Measurements from ENCODE around the gene ZDHHC4. TPM values are rescaled to one million over a fixed set of nuclear protein-coding genes. Genes with fewer than 3 reads are reported as not detected.

The ZDHHC4 gene
- total RNA-seq, 1 experiment from 2014 or later, result 96.1 TPM

DNA sequence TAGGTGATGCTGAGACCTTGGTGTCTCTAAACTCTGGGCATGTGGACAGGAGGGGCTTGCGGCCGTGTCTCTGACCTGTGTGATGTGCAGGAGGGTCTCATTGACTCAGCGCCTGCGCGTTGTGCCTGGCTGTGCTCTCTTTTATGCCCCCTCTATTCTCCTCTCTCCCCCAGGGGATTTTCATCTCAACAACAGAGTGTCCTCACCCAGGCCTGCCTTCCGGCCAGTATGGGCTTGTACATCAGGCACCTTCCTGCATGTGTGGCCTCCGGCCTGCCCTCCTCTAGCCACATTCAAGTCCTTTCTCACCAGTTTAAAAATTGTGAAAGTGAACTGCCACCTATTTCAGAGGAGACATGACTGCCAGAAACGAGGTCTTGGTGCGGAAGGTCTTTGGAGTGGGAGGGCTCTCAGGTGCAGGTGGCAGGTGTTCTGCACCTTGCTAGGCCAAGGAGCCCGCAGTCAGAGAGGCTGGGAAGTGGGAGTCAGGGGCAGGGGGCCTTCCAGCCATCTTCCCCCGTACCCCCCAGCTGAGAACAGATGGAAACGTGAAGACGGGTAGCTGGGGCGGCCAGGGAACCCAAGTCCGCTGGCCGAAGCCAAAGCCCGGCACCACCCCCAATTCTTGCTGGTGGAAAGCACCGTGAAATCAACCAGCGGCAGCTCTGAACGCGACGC, 12.0 kb downstream of the ZDHHC4 start:
- no peaks in the 10 kb centered on the region for H4K20me1 ChIP-seq (ENCODE audit: insufficient read depth)
- TF ChIP-seq EZH2 (IDR thresholded peaks at IDR 0.05; ENCODE audit: low read depth) (no peak), CTCF (conservative IDR thresholded peaks at IDR 0.05) (0 out of 2 replicates have a peak, but pooled peaks have one; percentile 50)
- intact Hi-C loops (cut with micrococcal nuclease; ENCODE audit: unreplicated experiment), result loop anchor here (5.0 kb wide), 1 partner anchor 338 kb away; no protein-coding TSS in a partner anchor
- peak overlapping the region; percentile 92; the same call in 1 of the 2 replicates for H3K4me3 ChIP-seq
- POLR2A ChIA-PET (ENCODE audit: unreplicated experiment), result no interaction called here
- H3K9me2 ChIP-seq (ENCODE audit: insufficient read depth), result no peaks in the 10 kb centered on the region
- BruUV-seq (replicated peaks), result no TSS peak
- peak overlapping the region; percentile 79 for H3K4me2 ChIP-seq
- H3F3A ChIP-seq (ENCODE audit: insufficient read depth, low read depth), result peaks cover 7% of the 10 kb centered on the region; the same call in 1 of the 2 replicates
- CTCF ChIA-PET, result interaction anchor here (0.6 to 1.0 kb wide), 3 partner anchors 11 to 1391 kb away, joined by 3 to 4 read pairs (median 3); no protein-coding TSS in a partner anchor
- peaks cover 15% of the 10 kb centered on the region for H3K79me2 ChIP-seq (ENCODE audit: low read depth)
- no peaks in the 10 kb centered on the region for H3K9me3 ChIP-seq (ENCODE audit: insufficient read depth, low read depth)
- no peaks in the 10 kb centered on the region for H3K27me3 ChIP-seq (ENCODE audit: insufficient read depth, low read depth)
- H2AFZ ChIP-seq, result peak overlapping the region; percentile 75; the same call in 1 of the 2 replicates
- peaks cover 13% of the 10 kb centered on the region for H3K4me1 ChIP-seq (replicated peaks; ENCODE audit: insufficient read depth)
- DNase-seq, result no peak
- no peak overlapping the region for H3K27ac ChIP-seq
- peaks cover 26% of the 10 kb centered on the region for H3K36me3 ChIP-seq (ENCODE audit: low read depth)

GRCh38 chr7:6589829-6590644, 12.8 kb downstream of the ZDHHC4 start, which contains the start of gene INTS15:
INTS15 (plus strand) TSS chr7:6590021; CDS start chr7:6590284, 263 bp downstream.
- intact Hi-C loops (cut with micrococcal nuclease; ENCODE audit: unreplicated experiment), result loop anchor here (1.0 to 10.0 kb wide), 3 partner anchors 47 to 337 kb away; partner anchors contain the start of gene ZNF316
- no peaks in the 10 kb centered on the region for H3K9me3 ChIP-seq (ENCODE audit: insufficient read depth, low read depth)
- BruUV-seq (replicated peaks), result no TSS peak
- H3K4me2 ChIP-seq, result peak within 1 kb of the TSS; percentile 90
- TF ChIP-seq CTCF (conservative IDR thresholded peaks at IDR 0.05) (no peak; the same call in 1 of the 2 replicates), EZH2 (IDR thresholded peaks at IDR 0.05; ENCODE audit: low read depth) (no peak)
- H3K9me2 ChIP-seq (ENCODE audit: insufficient read depth), result no peaks in the 10 kb centered on the region
- H2AFZ ChIP-seq, result peak within 1 kb of the TSS; percentile 96
- peak; percentile 52 to 90 for DNase-seq
- POLR2A ChIA-PET (ENCODE audit: unreplicated experiment), result no interaction called here
- peak within 1 kb of the TSS; percentile 92 for H3K4me3 ChIP-seq
- peaks cover 15% of the 10 kb centered on the region for H3K79me2 ChIP-seq (ENCODE audit: low read depth)
- peaks cover 13% of the 10 kb centered on the region for H3K4me1 ChIP-seq (replicated peaks; ENCODE audit: insufficient read depth)
- H4K20me1 ChIP-seq (ENCODE audit: insufficient read depth), result no peaks in the 10 kb centered on the region
- peaks cover 19% of the 10 kb centered on the region; the same call in 1 of the 2 replicates for H3K36me3 ChIP-seq (ENCODE audit: low read depth)
- H3K27me3 ChIP-seq (ENCODE audit: insufficient read depth, low read depth), result no peaks in the 10 kb centered on the region
- CTCF ChIA-PET, result interaction anchor here (0.6 to 1.0 kb wide), 3 partner anchors 12 to 1390 kb away, joined by 3 to 4 read pairs (median 3); no protein-coding TSS in a partner anchor
- peaks cover 7% of the 10 kb centered on the region; the same call in 1 of the 2 replicates for H3F3A ChIP-seq (ENCODE audit: insufficient read depth, low read depth)
- H3K27ac ChIP-seq, result no peak within 1 kb of the TSS

GRCh38 chr7:6590645-6591110, 13.4 kb downstream of the ZDHHC4 start:
- peak overlapping the region; percentile 96 for H2AFZ ChIP-seq
- no peak for DNase-seq
- H3K9me2 ChIP-seq (ENCODE audit: insufficient read depth), result no peaks in the 10 kb centered on the region
- no peaks in the 10 kb centered on the region for H3K9me3 ChIP-seq (ENCODE audit: insufficient read depth, low read depth)
- ChIA-PET CTCF (interaction anchor here (0.6 kb wide), 1 partner anchor 120 kb away, joined by 6 read pairs; no protein-coding TSS in a partner anchor), POLR2A (ENCODE audit: unreplicated experiment) (no interaction called here)
- H4K20me1 ChIP-seq (ENCODE audit: insufficient read depth), result no peaks in the 10 kb centered on the region
- H3K4me2 ChIP-seq, result peak overlapping the region; percentile 90
- H3K27ac ChIP-seq, result no peak overlapping the region
- peaks cover 19% of the 10 kb centered on the region; the same call in 1 of the 2 replicates for H3K36me3 ChIP-seq (ENCODE audit: low read depth)
- no TSS peak for BruUV-seq (replicated peaks)
- H3K4me1 ChIP-seq (replicated peaks; ENCODE audit: insufficient read depth), result peaks cover 13% of the 10 kb centered on the region
- H3K27me3 ChIP-seq (ENCODE audit: insufficient read depth, low read depth), result no peaks in the 10 kb centered on the region
- H3K79me2 ChIP-seq (ENCODE audit: low read depth), result peaks cover 15% of the 10 kb centered on the region
- peaks cover 7% of the 10 kb centered on the region; the same call in 1 of the 2 replicates for H3F3A ChIP-seq (ENCODE audit: insufficient read depth, low read depth)
- peak overlapping the region; percentile 92 for H3K4me3 ChIP-seq
- TF ChIP-seq EZH2 (IDR thresholded peaks at IDR 0.05; ENCODE audit: low read depth) (no peak), CTCF (conservative IDR thresholded peaks at IDR 0.05) (no peak)
- intact Hi-C loops (cut with micrococcal nuclease; ENCODE audit: unreplicated experiment), result loop anchor here (1.0 to 10.0 kb wide), 2 partner anchors 47 to 264 kb away; partner anchors contain the start of gene ZNF316
